ENCODE measurements around the gene PFKFB3.

PFKFB3 gene

GRCh38 chr10:6239213-6239991, 36.7 kb downstream of the PFKFB3 start:
- peak; percentile 88 for DNase-seq

DNA sequence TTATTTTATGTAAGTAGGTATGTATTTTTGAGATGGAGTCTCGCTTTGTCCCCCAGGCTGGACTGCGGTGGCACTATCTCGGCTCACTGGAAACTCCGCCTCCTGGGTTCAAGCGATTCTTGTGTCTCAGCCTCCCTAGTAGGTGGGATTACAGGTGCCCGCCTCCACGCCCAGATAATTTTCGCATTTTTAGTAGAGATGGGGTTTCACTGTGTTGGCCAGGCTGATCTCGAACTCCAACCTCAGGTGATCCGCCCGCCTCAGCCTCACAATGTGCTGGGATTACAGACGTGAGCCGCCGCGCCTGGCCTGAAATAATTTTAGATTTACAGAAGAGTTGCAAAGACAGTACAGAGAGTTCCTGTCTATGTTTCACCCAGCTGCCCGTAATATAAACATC, 37.5 kb downstream of the PFKFB3 start:
- DNase-seq: peak; percentile 34

DNA sequence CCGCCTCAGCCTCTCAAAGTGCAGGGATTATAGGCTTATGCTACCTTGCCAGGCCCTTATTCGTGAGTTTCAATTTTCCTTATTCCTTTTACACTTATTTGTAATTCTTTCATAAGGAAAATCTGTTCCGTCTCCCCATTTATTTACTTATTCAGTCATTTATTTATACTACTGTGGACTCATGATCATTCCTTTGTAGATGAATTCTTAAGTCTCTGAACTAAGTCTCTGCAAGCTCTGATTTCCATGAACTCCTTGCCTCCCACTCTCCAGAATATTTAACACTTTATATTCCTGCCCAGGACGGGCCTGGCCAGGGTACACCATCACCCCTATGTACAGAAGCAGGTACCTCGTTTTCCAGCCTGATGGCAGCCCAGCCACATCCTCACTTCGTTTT, 39.4 kb downstream of the PFKFB3 start:
- peak; percentile 51 for DNase-seq

GRCh38 chr10:6244510-6244909, 41.8 kb downstream of the PFKFB3 start:
- DNase-seq: no peak

- peak; percentile 31 for DNase-seq
Measured at GRCh38 chr10:6247041-6247712, 44.4 kb downstream of the PFKFB3 start.

- peak; percentile 4 for DNase-seq
Measured at GRCh38 chr10:6248908-6249307, 46.2 kb downstream of the PFKFB3 start.

GRCh38 chr10:6249698-6250097, 47.0 kb downstream of the PFKFB3 start:
- DNase-seq: no peak

DNA sequence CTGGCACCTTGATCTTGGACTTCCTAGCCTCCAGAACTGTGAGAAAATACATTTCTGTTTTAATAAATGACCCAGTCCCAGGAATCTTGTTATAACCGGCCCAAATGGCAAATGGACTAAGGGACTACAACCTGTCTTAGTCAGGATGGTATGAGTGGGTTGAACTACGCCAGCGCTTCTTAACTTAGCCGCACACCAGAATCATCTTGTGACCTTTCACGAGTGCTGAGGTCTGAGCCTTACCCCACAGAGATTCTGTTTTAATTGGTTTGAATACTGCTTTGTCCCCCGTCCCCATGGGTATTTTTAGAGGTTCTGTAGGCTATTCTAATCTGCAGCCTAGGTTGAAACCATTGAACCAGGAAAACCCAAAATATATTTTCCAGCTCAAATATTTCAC, 48.0 kb downstream of the PFKFB3 start:
- no peak for DNase-seq

DNA sequence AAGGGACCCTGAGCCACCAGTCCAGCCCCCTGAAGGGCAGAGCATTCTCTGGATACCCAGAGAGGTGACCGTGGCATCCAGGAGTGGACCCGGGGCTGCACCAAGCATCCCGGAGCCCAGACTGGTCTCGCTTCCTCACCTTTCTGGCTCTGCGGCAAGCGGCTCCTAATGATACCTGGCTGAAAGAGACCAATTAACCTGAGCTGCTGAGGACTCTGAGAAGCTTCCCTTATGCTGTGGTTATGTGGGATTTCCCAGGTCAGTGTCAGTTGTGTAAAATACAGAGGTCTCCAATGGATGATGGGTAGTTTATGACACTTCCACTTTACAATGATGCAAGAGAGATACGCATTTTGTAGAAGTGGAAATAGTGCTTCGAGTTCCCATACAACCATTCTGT, 51.5 kb downstream of the PFKFB3 start:
- peak; percentile 19 for DNase-seq

DNA sequence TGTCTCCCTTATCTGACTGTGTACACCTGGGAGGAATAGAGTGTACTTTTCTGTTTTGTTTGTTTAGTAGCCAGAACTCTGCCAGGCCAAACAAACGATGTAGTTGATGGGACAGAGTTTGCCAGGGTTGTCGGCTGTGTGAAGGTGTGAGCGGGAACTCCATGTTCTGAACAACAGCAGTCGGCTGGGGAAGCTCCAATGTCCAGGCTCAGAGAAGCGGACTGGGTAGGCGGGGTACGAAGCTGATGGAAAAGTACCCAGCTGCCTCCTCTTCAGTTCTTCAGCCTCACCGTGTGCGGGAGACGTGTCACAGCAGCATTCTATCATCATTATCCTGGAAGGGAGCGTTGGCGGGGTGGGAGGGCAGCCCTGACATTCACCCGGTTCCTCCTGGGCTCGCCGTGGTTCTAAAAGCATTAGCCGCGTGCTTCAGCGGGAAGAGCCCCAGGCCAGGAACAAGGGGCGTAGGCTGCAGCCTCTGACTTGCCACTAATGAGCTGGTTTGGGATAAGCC, 52.9 kb downstream of the PFKFB3 start:
- peak; percentile 12 for DNase-seq

DNA sequence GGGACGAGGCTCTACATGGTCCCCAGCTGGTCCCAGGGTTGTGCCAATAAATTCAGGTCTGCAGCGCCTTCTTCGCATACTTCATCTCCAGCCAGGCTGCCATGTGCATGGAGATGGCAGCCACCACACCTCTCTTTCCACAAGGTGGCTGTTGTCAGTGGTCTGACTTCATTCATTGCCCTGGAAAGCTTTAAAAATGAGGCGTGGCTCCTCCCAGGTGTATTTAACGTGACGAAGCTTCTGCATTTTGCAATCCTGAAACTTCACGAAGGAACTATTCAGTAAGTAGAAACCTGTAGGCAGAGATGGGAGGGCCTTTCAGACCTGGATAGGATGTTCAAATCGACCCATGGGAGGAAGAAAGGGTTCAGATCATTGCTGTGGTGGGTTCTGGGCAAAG, 53.7 kb downstream of the PFKFB3 start:
- no peak for DNase-seq

DNA sequence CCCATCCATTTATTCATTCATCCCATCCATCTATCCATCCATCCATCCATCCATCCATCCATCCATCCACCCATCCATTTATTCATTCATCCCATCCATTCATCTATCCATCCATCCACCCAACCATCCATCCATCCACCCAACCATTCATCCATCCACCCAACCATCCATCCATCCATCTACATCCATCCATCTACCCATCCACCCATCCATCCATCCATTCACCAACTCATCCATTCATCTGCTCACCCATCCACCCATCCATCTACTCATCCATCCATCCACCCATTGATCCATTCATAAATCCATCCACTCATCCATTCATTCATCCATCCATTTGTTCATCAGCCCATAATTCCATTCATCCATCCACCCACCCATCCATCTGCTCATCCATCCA, 56.4 kb downstream of the PFKFB3 start:
- no peak for DNase-seq

DNA sequence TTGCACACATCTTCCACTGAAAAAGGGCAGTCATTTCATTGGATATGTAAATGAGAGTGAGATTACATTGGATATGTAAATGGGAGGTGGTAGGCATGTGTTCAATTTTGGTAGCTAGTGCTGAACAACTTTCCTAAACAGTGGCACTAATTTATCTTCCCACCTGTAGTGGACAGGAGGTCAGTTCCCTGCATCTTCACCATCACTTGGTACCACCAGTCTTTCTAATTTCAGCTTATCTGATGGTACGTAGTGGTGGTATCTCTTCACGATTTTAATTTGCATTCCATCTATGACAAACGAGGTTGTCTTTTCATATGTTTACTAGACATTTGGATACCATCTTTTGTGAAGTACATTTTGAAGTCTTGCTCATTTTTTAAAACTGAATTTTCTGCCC, 58.1 kb downstream of the PFKFB3 start:
- no peak for DNase-seq

GRCh38 chr10:6267941-6268340, 65.2 kb downstream of the PFKFB3 start:
- DNase-seq: no peak

DNA sequence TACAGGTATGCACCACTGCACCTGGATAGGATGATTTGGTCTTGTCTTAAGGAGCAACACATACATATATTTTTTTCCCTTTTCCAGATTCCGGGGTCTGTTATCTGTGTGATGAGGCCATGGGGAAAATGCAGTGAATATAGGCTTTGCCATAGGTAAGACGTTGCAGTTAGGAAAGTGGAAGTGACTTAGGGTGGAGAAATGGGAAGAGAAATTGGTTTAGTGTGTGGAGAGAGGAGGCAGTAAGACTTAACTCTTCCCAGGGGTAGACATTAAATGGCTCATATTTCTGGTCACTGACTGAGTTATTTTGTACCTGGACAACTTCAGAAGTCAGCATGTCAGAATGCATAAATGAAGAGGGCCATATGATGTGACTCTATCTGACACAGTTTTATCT, 66.7 kb downstream of the PFKFB3 start:
- DNase-seq: no peak

DNA sequence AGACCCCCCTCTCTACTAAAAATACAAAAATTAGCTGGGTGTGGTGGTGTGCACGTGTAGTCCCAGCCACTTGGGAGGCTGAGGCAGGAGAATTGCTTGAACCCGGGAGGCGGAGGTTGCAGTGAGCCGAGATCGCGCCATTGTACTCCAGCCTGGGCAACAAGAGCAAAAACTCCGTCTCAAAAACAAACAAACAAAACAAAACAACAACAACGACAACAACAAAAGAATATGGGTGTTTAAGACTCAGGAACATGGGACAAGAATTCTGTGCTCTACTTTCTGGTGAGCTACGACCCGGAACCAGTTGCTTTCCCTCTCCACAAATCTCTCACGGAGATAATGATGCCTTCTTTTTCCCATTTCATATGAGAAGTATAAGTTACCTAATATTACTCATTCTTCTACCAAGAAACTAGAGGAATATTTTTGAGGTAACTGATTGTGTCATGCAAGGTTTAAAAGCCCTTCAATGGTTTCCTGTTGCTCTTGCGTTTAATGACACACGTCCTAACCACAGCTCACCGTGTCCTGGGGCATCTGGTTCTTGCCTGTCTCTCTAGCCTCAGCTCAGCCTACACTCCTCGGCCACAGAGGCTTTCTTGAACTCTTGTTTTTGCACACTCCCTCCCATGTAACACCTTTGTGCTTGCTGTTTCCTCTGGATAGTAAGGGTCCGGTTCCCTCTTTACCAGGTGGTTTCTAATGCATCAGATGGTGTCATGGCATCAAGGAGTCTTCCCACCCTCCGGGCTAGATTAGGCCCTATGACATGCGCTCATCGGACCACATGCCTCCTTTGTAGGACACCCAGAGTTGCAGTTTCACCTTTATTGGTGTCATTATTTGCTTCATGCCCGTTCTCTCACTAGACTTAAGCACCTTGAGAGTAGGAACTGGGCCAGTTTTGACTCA, 67.5 kb downstream of the PFKFB3 start:
- peak; percentile 88 for DNase-seq

DNA sequence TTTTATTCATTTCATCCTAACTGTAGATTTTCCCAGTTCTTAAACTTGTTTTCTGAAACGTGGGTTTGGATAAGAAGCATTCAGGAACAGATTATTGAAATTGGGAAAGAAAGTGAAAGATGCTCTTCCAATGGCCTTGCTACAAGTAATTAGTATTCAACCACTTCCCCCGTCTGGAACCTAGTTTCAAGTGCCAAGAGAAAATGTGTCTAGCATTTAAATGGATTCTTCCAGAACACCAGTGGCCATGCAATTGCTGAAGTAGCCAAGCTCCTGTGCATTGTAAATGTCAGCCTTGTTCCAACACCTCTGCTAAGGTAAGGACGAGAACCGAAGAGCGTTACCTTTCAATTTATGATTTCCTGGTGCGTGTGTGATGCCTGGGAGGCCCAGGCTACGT, 68.2 kb downstream of the PFKFB3 start:
- DNase-seq: no peak

GRCh38 chr10:6271663-6272062, 68.9 kb downstream of the PFKFB3 start:
- DNase-seq: no peak

DNA sequence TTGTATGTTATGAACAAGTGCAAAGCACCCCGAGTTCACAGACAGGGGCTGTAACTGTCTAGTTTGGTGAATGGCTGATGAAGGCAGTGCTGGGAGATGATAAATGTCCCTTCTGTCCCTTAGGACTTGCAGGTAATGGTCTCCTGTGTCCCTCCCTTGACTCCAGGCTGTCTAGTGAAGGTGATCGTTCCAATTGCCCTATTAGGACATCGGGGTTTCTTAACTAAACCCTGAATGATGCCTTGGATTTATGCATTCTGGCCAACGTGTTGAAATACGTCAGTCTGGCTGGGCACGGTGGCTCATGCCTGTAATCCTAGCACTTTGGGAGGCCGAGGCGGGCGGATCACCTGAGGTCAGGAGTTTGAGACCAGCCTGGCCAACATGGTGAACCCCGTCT, 69.4 kb downstream of the PFKFB3 start:
- no peak for DNase-seq

GRCh38 chr10:6273351-6273750, 70.6 kb downstream of the PFKFB3 start:
- no peak for DNase-seq

GRCh38 chr10:6274040-6274439, 71.3 kb downstream of the PFKFB3 start:
- DNase-seq: no peak

GRCh38 chr10:6274484-6274883, 71.8 kb downstream of the PFKFB3 start:
- no peak for DNase-seq

Measured in activated effector memory CD4-positive, alpha-beta T cell treated with anti-CD3 and anti-CD28 coated beads, Interleukin-2, amount 50 U/mL, for 16 hours (primary cell).